Smooth muscle cell of the brain vasculature (primary cell): Measurements from ENCODE around the gene HOXB5.

Source experiments
- DNase-seq: peaks from one replicate; pipeline ENCODE4 v3.0.0-alpha.2; 2012; ENCODE audit warnings: low read depth, low spot score

The HOXB5 gene

DNA sequence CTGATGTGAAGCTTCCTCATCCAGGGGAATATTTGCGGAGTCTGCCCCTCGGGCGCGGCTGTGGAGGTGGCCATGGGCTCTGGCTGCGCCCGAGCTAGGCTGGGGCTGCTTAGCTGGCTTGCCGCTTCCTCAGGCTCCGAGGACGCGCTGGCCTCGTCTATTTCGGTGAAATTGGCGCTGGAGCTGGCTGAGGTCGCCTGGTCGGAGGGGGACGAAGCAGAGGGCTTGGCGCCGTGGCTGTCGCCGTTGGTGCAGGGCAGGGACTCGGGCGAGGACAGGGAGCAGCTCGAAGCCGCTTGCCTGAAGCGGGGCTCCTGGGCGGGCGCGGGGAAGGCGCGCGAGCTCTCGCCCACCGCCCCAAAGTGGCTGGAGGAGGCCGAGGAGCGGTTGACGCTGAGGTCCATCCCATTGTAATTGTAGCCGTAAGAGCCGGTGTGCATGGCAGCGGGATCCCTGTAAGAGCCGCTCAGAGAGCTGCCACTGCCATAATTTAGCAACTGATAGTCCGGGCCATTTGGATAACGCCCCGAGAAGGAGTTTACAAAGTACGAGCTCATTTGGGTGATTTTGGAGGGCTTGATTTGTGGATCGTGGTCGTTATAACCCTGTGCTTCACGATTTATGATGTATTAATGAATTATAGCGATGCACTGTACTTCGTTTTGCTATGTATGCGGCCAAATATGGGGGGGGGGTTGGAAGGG, at the start of gene HOXB5:
Gene HOXB5 (minus strand): TSS at position 654 of the 704 bp plus-strand sequence. CDS start 97 bp downstream, at position 557.
- no peak for DNase-seq

DNA sequence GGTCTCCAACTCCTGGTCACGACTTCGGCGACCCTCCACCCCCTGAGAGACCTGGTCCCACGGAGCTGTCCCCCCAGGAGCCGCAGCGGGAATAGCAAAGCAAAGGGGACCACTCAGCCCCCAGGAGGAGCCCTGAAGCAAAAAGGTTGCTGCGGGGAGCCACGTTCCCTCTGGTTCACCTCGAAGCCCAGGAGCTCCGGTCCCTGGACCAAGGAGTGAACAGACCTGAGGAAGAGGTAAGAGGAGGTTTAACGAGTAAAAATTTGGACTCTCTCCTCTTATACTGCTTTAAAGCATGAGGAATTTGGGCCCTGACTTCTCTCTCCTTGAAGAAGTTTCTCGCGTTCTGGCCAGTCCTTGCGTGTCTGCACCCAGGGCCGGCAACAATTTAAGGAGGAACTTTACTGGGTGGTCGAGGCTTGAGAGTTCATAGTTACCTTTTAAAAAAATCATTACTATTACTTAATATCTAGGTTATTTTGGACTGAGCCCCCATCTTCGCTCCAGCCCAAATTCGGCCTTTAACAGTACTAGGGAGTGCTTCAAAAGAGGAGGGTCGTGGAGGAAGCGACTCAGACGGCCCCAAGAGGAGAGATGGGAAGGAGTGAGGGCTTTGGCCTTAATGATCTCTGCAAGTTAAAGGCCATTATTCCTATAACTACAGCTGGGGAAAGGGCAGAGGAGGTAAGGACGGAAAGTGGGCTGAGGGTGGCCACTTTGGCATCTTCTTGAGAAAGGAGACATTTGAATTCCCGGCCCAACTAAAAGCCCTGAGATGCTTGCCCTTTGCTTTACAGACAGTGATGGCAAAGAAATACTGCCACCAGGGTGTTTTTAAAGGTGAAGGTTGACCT, 49.5 kb upstream of the HOXB5 start:
- no peak for DNase-seq

DNA sequence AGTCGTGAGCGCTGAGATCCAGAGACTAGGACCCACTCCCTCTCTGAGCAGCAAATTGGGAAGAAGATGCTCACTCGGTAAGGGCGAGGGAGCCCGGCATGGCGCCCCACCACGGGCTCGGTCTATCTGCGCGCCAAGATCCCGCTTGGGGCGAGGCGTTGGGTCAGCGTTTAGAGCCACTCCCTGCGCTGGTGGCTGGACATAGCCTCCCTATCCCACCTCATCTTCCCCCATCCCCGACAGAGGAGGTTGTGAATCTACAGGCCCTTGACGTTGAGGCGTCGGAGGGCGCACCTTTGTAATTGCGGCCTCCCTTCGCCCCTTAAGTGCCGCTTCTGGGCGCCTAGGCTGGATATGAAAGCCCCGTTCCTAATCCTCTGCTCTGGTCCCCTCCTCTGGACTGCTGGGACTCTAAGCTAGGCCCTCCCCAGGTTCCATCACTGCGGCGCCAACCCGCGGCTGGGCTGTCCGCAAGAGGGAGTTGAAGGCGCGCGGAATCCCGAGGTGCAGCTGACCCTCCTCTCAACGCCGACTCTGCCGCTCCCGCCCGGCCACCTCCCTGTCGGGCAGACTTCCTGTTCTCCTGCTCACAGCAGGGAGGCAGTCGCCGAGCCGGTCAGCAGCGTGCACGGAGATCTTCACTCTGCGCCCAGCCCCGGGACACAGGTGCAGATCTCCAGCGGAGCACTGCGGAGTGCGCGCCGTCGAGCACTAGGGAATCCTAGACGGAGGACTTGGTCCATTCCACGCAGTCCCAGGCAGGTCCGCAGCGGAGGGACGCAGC, 48.7 kb upstream of the HOXB5 start:
- no peak for DNase-seq

DNA sequence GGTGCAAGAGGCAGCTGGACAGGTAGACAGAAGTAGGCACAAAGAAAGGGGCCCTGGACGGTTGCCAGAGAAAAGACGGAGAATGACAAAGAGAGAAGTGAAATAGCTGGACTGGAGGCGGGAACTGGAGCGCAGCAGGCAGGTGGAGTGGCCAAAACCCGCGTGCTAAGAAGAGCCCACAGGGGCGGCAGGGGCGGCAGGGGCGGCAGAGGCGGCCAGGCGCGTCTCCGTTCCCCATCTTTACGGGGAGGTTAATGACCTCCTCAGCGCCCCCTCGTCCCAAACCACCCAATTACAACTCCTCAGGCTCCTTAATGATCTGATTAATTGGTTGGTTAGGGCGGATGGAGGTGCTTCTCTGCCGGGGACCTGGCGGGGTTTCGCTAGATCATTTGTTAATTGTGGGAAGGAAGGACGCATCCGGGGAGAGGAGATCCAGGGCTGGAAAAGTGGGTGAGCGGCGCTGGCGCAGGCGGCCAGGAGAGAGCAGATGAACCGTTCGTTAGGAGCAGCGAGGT, 48.0 kb upstream of the HOXB5 start:
- no peak for DNase-seq

DNA sequence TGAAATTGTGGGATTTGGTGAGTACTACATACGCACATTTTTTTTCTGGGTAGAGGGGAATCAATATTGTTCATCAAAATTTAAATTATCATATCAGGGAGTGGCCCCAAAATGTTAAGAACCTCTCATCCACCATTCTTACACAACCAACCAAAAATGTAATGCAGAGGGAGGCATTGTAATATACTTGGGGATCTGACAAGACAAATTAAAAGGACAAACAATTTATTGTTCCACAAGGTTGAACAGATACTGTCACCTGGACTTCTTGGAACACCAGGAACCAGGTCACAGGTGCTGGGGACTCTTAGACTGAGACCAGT, 47.2 kb upstream of the HOXB5 start:
- DNase-seq, result no peak

DNA sequence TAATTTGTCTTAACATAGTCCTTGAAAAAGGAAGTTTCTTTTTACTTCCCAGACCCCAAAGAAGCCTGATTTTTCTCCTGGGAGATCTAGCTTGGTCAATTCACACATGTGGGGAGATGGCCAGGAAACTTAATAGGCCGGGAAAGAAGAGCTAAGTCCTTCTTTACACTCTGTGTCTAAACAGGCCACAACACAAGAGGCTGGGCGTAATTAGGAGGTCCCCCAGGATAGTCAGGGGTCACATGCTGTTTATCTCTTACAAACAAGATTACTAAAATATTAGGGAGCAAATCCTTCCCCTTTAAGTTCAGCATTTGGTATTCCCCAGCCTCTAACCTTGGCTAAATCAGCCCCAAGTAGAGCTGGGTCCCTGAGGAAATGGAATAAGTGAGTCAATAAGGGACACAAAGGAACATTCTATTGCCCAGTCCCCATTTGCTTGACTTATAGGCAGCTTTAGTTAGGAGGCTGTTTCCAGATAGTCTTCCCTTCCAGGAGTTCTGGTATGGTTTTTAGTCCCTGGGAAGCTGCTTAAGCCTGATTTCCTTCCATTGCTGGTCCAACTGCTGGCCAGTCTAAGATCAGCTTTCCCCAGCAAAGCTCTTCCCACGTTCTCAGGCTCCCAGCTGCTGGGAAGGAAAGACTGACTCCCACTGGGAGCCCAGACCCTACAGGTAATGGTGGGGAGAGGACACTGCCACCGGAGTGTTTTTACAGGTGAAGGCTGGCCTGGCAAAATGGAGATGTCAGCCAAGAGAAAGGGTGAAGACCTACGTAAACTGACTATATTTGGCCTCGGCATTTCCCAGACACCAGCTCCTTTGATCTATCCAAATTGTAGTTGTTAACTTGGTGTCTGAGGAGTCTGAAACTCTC, 46.6 kb upstream of the HOXB5 start:
- DNase-seq, result no peak

DNA sequence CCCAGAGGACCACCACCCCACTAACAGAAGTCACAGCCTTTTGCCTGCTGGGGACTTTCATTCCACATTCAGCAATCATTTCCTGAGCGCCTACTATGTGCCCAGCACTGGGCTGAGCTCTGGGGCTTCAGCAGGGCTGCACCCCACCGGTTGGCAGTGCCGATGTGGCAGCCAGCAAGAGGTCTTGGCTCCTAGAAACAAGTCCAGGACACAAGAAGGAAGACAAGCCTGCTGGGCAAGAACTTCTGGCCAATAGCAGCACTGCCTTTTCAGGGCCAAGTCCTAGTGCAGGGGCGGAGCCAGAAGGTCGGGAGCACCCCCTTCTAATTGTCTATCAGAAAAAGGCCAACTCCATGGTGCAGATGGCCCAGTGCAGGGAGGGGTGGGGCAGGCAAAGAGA, 45.6 kb upstream of the HOXB5 start:
- no peak for DNase-seq

DNA sequence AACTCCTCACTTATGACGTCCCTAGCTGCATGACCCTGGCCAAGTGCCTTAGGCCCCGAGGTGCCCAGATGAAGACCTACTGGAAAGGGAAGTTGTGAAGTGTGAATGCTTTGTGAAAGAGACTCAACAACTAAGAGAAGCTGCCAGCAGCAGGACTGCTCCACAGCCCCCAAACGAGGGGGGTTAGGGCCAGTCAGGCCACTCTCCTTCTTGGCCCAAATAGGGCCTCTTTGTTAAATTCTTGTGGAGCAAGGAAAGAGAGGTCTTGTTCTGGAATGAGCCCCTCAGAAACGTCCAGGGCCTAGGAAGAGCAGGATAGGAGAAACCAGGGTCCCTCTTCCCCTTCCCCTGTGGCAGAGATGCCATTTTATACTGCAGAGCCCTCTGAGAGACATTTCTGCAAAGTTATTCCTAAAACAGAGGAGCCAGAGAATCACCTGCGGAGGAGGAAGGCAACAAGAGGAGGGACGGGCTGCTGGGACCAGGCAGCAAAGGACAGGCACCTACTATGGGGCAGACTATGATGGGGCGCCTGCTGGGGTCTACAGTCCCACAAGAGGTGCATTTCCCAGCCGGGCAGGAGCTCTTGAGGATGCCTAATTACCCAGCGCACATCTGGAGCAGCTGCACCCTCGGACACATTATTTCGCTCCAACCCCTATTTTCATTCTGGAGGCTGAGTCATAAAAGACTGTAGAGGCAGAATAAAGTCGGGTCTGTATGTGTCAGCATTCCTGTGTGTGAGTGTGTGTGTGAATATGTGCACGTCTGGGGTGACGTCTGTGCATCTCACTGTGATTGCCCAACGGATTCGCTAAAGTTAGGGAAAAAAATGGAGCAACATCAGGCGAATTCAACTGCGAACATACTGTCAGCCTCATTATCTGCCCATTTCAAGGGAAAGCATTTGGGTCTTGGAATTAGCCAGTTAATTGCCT, 44.0 kb upstream of the HOXB5 start:
- no peak for DNase-seq

DNA sequence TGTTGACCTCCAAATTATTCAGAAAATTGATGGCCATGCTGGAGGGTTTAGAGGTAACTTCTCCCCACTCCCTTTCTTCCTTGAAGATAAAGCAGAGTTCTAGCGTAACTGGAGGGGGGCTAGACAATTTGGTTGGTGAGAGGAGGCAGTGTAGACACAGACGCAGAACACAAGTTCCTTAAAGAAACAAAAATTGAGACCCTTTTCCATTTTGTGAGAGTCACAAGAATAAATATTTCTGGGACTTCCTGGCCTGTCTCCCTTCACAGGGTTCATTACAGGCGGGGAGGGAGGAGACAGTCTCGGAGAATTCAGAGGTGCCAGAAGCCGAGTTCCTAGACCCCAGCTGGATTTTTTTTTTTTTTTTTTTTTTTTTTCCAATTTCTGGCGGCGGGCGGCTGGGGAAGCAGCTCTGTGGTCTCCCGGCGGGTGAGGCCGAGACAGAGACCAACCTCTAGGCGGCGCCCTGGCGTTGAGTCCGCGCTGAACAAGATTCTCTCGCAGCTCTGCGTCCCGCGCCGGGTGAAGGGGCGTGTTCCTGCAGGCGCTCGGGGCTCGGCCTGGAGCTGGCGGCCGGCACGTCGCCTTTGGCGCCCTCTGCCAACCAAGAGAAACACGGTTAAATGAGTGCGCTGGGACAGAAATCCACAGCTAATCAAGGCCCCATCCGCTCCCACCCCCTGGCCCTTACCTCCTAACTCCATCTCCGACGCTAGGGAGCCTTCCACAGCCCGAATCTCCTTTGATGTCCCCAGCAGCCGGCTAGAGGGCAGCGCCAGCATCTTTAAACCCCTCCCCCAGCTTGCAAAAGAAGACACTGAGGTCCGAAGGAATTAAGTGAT, 42.8 kb upstream of the HOXB5 start:
- no peak for DNase-seq

DNA sequence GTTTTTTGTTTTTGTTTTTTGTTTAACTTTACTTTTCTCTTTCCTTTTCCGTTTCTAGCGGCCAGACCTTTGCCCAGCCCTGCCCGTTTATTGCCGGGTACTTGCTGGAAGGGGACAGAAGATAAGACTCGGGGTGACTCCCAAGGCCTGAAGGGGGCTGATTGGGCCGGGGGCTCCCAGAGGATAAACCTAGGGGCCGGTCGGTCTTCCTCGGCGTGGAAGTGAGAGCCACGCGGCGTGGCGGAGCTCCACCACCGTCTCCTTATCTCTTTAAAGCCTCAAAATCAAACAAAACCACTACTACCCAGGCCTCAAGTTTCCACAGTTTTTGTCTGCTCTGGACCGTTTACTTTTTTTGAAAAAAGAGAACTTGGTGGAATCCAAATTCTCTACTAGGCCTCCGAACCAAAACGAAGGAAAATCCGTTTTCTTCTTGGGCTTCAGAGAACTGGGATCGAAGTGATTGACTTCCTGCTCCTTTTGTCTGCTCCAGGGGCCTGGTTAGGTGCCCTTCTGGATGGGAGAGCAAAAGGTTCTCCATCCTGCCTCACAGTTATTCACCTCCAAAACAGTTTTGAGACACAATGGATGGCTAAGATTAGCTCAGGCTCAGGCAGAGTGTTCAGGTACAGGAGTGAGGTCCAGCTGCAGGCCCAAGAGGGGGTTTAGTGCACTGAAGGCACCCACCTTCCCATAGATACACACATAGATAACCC, 41.1 kb upstream of the HOXB5 start:
- no peak for DNase-seq

DNA sequence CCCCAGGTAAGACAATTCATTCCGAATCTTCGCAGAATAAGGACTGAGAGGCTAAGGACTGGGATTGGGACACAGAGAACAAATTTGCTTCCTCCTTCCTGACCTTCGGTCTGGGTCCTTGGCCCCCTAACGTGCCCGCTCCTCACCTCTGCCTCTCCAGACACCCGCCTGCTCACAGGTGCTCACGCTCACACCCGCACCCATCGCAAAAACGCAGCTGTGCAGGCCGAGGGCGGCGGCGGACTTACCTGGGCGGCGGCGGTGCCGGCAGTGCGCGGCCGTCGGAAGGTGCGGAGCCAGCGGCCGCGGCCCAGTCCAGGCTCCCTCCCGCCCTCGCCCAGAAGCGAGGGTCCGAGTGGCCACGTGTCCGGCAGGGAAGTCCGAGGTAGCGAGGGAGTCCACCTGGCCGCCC, 39.7 kb upstream of the HOXB5 start:
- DNase-seq, result no peak

DNA sequence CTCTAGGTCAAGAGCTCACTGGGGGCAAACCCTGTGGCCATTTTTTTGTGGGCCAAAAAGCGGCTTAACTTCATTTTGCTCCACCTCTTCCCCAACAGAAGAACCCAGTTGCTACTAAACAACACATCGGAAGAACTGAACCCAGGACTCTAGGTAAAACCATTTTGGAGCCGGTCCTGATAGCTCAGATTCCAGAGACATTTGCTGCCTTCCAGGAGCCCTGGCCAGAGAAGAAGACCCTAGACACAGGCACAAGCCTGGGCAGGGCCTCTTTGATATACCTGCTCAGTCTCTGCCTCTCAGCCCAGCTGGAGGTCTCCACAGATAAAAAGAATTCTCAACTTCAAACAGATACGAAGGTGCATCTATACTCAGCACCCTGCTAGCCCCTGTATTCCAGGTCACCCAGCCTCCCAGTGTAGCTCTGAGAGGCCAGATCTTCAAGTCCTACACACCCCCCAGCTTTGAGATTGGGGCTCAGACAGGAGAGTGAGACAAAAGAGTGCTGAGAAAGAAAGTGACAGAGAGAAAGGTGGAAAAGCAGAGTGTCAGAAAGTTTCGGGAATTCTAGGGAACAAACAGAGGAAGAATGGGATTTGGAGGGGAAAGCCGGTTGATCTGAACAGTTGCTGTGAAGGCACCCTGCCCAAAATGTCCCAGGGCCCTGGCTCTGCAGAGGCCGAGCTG, 39.1 kb upstream of the HOXB5 start:
- DNase-seq, result no peak

DNA sequence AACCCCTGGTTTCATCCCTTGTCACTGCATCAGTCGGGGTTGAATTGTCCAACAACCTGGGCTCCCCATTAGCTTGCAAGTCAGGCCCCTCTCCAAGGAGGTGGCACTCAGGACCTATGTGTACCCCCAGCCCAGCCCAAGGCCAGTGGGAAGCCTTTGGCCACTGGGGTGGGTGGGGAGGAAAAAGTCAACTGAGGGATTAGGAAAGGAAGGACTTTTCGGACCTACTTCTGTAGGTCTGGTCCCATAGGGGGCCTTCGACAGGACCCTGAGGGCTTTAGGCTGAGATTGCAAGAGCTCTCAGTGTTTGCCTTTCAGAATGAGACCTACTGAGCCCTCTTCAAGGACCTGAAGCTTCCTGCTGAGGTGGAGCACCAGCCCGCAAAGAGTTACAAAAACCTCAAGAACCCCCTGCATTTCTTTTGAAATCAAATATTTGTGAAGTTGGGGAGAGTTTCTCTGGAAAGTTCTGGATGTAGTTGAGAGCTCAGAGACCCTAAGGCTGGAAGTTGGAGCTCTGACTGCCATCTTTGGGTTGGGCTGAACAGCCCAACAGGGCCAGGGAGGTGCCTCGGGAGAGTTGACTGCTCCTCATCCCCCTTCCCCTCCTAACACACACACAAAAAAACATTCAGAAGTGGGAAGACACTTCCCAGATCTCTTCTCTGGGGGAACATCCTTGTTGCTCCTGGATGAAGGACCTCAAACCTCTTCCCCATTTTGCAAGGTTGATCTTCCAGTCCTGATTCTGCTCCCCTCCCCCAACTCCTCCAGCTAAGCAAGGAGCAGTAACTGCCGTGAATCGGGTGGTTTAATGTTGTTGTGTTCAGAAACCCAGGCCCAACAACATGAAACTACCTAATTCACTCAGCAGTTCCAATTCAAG, 38.4 kb upstream of the HOXB5 start:
- DNase-seq, result no peak

DNA sequence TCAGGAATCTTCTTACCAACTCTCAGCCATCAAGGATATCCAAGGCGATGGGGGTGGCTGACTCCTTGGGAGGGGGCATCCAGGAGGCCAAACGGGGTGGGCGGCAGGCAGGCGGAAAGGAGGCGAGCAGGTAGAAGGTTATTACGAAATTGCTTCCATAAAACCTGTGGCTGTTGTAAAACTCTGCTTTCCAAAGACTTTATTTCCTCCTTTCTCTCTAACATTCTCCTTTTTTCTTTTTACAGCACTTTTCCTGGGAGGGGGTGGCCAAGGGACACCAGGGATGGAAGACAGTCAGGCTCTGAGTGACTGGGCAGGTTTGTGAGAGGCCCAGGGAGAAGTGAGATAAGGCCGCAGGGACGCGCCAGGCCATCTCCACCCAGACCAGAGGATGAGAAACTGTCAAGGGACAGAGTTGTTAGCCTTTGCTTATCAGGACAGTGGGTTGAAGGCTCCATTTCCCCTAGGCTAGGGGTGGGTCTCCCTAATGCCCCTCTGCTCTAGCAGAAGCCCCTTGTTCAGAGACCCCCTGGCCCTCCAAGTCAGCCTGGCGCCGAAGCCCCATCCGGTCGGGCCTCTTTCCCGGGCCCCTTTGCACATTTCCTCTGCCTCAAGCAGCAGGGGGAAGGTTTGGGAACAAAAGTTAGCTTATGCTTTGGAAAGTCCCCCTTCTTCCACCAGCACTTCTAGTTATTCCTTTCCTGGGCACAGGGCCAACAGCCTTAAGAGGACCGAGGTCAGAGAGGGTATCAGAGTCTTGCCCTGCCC, 37.5 kb upstream of the HOXB5 start:
- DNase-seq, result no peak

DNA sequence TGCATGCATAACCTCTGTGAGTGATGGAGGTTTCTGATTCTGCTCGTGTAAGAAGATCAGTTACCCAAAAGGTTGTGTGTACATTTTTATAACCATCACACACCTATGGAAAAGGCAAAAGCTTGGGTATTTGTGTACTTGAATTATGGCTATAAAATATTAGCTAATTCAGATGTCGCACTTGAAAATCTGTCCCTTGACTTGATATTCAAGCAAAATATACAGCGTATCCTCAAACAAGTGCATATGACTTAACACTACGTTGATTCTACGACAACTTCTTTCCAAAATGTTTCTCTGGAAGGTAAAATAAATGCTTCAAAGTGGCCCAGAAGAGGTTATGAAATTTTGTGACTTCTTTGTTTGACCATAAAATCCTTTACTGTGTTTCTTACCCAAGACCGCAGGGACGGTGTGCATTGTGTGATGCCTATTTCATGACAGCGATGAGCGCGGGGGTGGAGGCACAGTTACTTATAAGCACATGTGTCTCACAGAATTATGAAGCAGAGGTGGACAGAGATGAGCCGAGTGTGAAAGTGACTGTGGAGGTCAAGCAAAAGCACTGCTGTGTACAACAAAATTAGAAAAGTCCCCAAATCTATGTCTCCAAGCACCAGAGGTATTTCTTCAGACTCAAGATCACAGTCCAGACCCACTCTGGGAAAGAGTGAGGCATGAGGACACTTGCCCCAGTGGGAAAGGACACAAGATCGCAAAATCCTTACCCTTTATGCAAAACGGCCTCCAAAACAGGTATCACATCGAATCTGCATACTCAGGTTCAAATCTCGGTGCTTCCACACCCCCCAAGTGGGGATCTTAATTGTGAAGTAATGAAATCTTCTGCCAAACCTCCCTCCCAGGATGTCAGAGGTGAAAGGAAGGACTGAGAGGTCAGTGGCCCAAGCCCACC, 36.7 kb upstream of the HOXB5 start:
- no peak for DNase-seq
